H9 (cell line): ENCODE results near the gene TCIRG1. TPM values are rescaled to one million over a fixed set of nuclear protein-coding genes. Genes with fewer than 3 reads are reported as not detected.

ENCODE experiments used
- DNase-seq: peaks from one replicate; pipeline ENCODE4 v3.0.0-alpha.2; 2017
- H2AFZ ChIP-seq: one replicate; pipeline ENCODE4 v1.6.1; 2013; ENCODE audit warnings: mild to moderate bottlenecking, low read length, control low read depth, moderate library complexity
- H2AK5ac ChIP-seq: 2 replicates; pipeline ENCODE4 v1.6.1; 2013; ENCODE audit warnings: low read length, control low read depth, mixed read lengths; ENCODE audit not compliant: insufficient read length
- H2BK120ac ChIP-seq: one replicate; pipeline ENCODE4 v1.6.1; 2013; ENCODE audit warnings: low read depth, mild to moderate bottlenecking, low read length, control low read depth, inconsistent platforms; ENCODE audit not compliant: poor library complexity, severe bottlenecking
- H2BK12ac ChIP-seq: 2 replicates; pipeline ENCODE4 v1.6.1; 2013; ENCODE audit warnings: low read length, control low read depth, mixed read lengths, low read depth; ENCODE audit not compliant: insufficient read length
- H2BK15ac ChIP-seq: 2 replicates; pipeline ENCODE4 v1.6.1; 2013; ENCODE audit warnings: low read depth, low read length, control low read depth
- H2BK20ac ChIP-seq: one replicate; pipeline ENCODE4 v1.6.1; 2013; ENCODE audit warnings: low read depth, mild to moderate bottlenecking, low read length, control low read depth, inconsistent platforms; ENCODE audit not compliant: poor library complexity, severe bottlenecking
- H2BK5ac ChIP-seq: 2 replicates; pipeline ENCODE4 v1.6.1; 2013; ENCODE audit warnings: low read length, control low read depth, mixed read lengths; ENCODE audit not compliant: insufficient read length
- H3K14ac ChIP-seq: 2 replicates; pipeline ENCODE4 v1.6.1; 2013; ENCODE audit warnings: low read length, control low read depth; ENCODE audit not compliant: insufficient read depth
- H3K18ac ChIP-seq: 2 replicates; pipeline ENCODE4 v1.6.1; 2013; ENCODE audit warnings: low read depth, mild to moderate bottlenecking, mixed read lengths, low read length, control low read depth; ENCODE audit not compliant: insufficient read length
- H3K23ac ChIP-seq: 2 replicates; pipeline ENCODE4 v1.6.1; 2013; ENCODE audit warnings: low read length, control low read depth, mixed read lengths, low read depth; ENCODE audit not compliant: insufficient read length
- H3K23me2 ChIP-seq: 2 replicates; pipeline ENCODE4 v1.6.1; 2013; ENCODE audit warnings: low read depth, mild to moderate bottlenecking, mixed read lengths, low read length, control low read depth; ENCODE audit not compliant: insufficient read length, poor library complexity, severe bottlenecking
- H3K27ac ChIP-seq: 2 replicates; pipeline ENCODE4 v1.5.1; 2013; ENCODE audit warnings: low read length, control low read depth, mixed read lengths, low read depth; ENCODE audit not compliant: insufficient read length
- H3K27me3 ChIP-seq: 2 replicates; pipeline ENCODE4 v1.6.1; 2013; ENCODE audit warnings: low read length, control low read depth, inconsistent platforms; ENCODE audit not compliant: insufficient read depth
- H3K4ac ChIP-seq: 2 replicates; pipeline ENCODE4 v1.6.1; 2013; ENCODE audit warnings: low read depth, mild to moderate bottlenecking, control low read depth, inconsistent platforms, low read length, moderate library complexity
- H3K4me1 ChIP-seq: 2 replicates; pipeline ENCODE4 v1.6.1; 2013; ENCODE audit warnings: low read length, control low read depth, inconsistent platforms; ENCODE audit not compliant: insufficient read depth
- H3K4me2 ChIP-seq: 2 replicates; pipeline ENCODE4 v1.6.1; 2013; ENCODE audit warnings: low read length, control low read depth, mixed read lengths; ENCODE audit not compliant: insufficient read length, insufficient read depth
- H3K56ac ChIP-seq: 2 replicates; pipeline ENCODE4 v1.6.1; 2013; ENCODE audit warnings: low read depth, mild to moderate bottlenecking, mixed read lengths, low read length, control low read depth; ENCODE audit not compliant: insufficient read length
- H3K79me1 ChIP-seq: 2 replicates; pipeline ENCODE4 v1.6.1; 2013; ENCODE audit warnings: low read depth, mild to moderate bottlenecking, moderate library complexity, low read length, control low read depth, inconsistent platforms; ENCODE audit not compliant: insufficient read depth, poor library complexity, severe bottlenecking
- H3K79me2 ChIP-seq: 2 replicates; pipeline ENCODE4 v1.6.1; 2013; ENCODE audit warnings: low read length, control low read depth, inconsistent platforms; ENCODE audit not compliant: insufficient read depth
- H3K9ac ChIP-seq: 2 replicates; pipeline ENCODE4 v1.6.1; 2013; ENCODE audit warnings: low read length, control low read depth, mixed read lengths; ENCODE audit not compliant: insufficient read length; ENCODE audit errors: extremely low read depth
- H3K9me3 ChIP-seq: one replicate; pipeline ENCODE4 v1.6.1; 2013; ENCODE audit warnings: low read depth, low read length, inconsistent platforms; ENCODE audit not compliant: control insufficient read depth
- H3T11ph ChIP-seq: one replicate; pipeline ENCODE4 v1.6.1; 2013; ENCODE audit warnings: mild to moderate bottlenecking, low read length, control low read depth, inconsistent platforms
- H4K20me1 ChIP-seq: one replicate; pipeline ENCODE4 v1.6.1; 2013; ENCODE audit not compliant: control insufficient read depth, insufficient read length, insufficient read depth
- H4K5ac ChIP-seq: 2 replicates; pipeline ENCODE4 v1.6.1; 2013; ENCODE audit warnings: low read depth, mild to moderate bottlenecking, mixed read lengths, low read length, control low read depth; ENCODE audit not compliant: insufficient read length
- H4K8ac ChIP-seq: replicated peaks from 2 replicates; pipeline ENCODE4 v1.6.1; 2013; ENCODE audit warnings: low read length, control low read depth, mixed read lengths, low read depth; ENCODE audit not compliant: insufficient read length
- H4K91ac ChIP-seq: 2 replicates; pipeline ENCODE4 v1.6.1; 2013; ENCODE audit warnings: low read depth, mild to moderate bottlenecking, moderate library complexity, mixed read lengths, low read length, control low read depth; ENCODE audit not compliant: insufficient read length
- H3K27ac Mint-ChIP-seq, 3 experiments: 2 replicates in 2 of 3; 3 replicates in 1 of 3; pipeline ENCODE4 v1.8.0; 2020 to 2021; ENCODE audit warnings: mixed read lengths in 3 of 3, mild to moderate bottlenecking in 1 of 3, moderate library complexity in 1 of 3
- H3K27me3 Mint-ChIP-seq: 2 replicates; pipeline ENCODE4 v1.8.0; 2021; ENCODE audit warnings: low read depth, mild to moderate bottlenecking, moderate library complexity, mixed read lengths
- H3K36me3 Mint-ChIP-seq, 3 experiments: 2 replicates in 2 of 3; 3 replicates in 1 of 3; pipeline ENCODE4 v1.8.0; 2020 to 2021; ENCODE audit warnings: low read depth in 3 of 3, mixed read lengths in 3 of 3; ENCODE audit not compliant: insufficient read depth in 1 of 3
- H3K4me1 Mint-ChIP-seq, 2 experiments: 2 replicates each; pipeline ENCODE4 v1.8.0; 2020; ENCODE audit warnings: mixed read lengths in 2 of 2
- H3K4me3 Mint-ChIP-seq, 2 experiments: 2 replicates in 1 of 2; 3 replicates in 1 of 2; pipeline ENCODE4 v1.8.0; 2020 to 2021; ENCODE audit warnings: mild to moderate bottlenecking in 2 of 2, mixed read lengths in 2 of 2, moderate library complexity in 1 of 2
- H3K9me3 Mint-ChIP-seq, 2 experiments: 2 replicates in 1 of 2; 3 replicates in 1 of 2; pipeline ENCODE4 v1.8.0; 2020; ENCODE audit warnings: mild to moderate bottlenecking in 2 of 2, mixed read lengths in 2 of 2, moderate library complexity in 1 of 2
- CTCF ChIP-seq: fragments of 200-600 bp; sonication (generic); conservative IDR thresholded peaks from 3 replicates; pipeline ENCODE4 v1.8.0; 2021; ENCODE audit warnings: antibody characterized with exemption, mild to moderate bottlenecking
- WGBS: extraction: QIAGEN DNeasy Blood & Tissue Kit; methylation state at CpG from one replicate; pipeline ENCODE4 v1.1.7; 2013; ENCODE audit warnings: missing lambda C conversion rate, low lambda C conversion rate, mixed read lengths; ENCODE audit not compliant: insufficient read length; ENCODE audit errors: extremely low coverage; 5-methylcytosine and 5-hydroxymethylcytosine counted together
- total RNA-seq: library from RNA; stranded (reverse); gene quantifications from 2 replicates; pipeline ENCODE4 v1.2.1, GENCODE V29; 2021

Gene TCIRG1
- total RNA-seq, 1 experiment from 2014 or later: 24.4 TPM

GRCh38 chr11:68053117-68053516 lies 14.3 kb downstream of the TCIRG1 start:
- peaks cover 6 to 37% (median 13%) of the 10 kb centered on the region in 3 experiments for H3K36me3 Mint-ChIP-seq
- Histone ChIP-seq H3K9ac (no peak overlapping the region), H2BK5ac (no peak overlapping the region), H3K14ac (no peak overlapping the region), H3K18ac (no peak overlapping the region), H4K20me1 (peaks cover 2% of the 10 kb centered on the region), H4K5ac (no peak overlapping the region), H2BK20ac (no peak overlapping the region), H2BK12ac (no peak overlapping the region), H3K4me1 (no peaks in the 10 kb centered on the region), H3K56ac (no peak overlapping the region), H4K8ac (no peak overlapping the region), H3K4me2 (no peak overlapping the region), H2AK5ac (no peak overlapping the region), H3K27me3 (no peaks in the 10 kb centered on the region), H3K23ac (no peak overlapping the region), H2BK120ac (no peak overlapping the region), H3K27ac (no peak overlapping the region), H3K4ac (no peak overlapping the region), H2AFZ (no peak overlapping the region), H2BK15ac (no peak overlapping the region), H3K9me3 (no peaks in the 10 kb centered on the region), H4K91ac (no peak overlapping the region), H3K79me2 (no peaks in the 10 kb centered on the region), H3K79me1 (no peaks in the 10 kb centered on the region), H3K23me2 (no peaks in the 10 kb centered on the region), H3T11ph (no peak overlapping the region)
- TF ChIP-seq CTCF: no peak
- peaks cover 6 to 11% of the 10 kb centered on the region in 2 experiments for H3K4me1 Mint-ChIP-seq
- peak; percentile 29 for DNase-seq
- WGBS: no CpG with 5 or more reads among the region's 9 CpGs
- no peaks in the 10 kb centered on the region for H3K9me3 Mint-ChIP-seq
- no peaks in the 10 kb centered on the region; the same call in 1 of the 2 replicates for H3K27me3 Mint-ChIP-seq
- no peak overlapping the region for H3K4me3 Mint-ChIP-seq
- H3K27ac Mint-ChIP-seq: peak overlapping the region in 1 of 3 experiments; percentile 70; a peak in 1 of 7 replicates
